ENCODE results near the gene RCSD1.
A peak's percentile ranks its signal among the peaks of the same experiment; 100 is the strongest.

Gene RCSD1

DNA sequence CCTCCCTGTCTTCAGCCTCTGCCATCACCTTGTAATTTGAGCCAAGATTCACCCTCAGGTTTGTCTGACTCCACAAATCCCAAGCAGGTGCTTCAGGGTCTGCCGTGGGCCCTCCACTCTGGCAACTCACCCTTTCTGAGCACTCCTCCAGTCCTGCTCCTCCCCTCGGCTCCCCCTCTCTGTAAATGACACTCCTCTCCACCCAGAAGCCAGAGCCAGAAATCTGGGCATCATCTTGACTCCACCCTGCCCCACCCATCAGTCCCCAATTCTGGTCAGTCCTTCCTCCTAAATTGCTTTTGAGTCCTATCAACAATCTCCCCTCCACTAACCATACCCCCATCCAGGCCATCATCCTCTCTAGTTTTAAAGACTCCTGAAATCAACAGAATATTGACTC is 40.5 kb downstream of the RCSD1 start:
- DNase-seq: no peak

DNA sequence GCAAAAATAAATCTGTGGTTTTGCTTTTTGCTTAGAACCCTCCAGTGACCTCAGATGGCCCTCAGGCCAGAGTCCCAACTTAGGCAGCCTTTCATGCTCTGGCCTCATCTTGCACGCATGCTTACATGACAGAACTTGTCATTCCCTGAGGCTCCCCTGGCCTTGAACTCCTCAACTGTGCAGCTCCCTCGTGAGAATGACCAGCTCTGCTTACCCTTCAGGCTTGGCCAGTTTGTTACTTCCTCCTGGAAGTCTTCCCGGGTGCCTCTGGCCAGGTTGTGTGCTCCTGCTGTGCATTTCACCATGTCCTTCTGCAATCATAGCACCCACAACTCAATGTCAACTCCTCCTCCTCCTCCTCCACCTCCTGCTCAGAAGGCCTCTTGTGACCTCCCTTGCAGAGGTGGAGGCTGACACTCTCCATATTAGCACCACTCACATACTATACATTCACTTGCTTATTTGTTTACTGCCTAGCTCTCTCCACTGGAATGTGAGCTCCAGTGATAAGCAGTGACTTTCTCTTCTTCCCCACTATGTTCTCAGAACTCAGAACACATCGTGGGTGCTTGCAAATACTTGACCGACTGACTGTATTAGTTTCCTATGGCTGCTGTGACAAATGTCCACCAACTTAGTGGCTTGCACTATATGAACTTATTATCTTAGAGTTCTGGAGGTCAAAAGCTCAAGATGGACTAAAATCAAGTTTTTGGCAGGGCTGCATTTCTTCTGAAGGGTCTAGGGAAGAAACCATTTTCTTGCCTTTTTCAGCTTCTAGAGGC is 41.9 kb downstream of the RCSD1 start:
- DNase-seq: no peak

DNA sequence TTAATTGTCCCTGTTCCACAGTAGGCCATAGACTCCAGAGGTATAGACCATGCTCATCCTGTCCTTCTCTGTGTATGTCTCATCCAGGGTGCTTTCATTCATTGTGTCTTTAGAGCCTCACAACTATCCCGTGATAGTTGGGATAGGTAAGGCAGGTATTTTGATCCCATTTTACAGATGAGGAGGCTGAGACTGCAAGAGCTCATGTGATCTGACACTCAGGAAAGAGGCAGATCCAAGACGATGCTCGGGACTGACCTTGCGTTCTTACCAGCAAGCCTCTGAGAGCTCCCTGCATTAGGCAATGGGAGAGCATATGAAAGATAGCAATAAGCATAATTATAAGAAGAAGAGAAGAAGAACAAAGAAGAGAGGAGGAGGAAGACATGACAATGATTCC is 42.8 kb downstream of the RCSD1 start:
- DNase-seq: no peak

DNA sequence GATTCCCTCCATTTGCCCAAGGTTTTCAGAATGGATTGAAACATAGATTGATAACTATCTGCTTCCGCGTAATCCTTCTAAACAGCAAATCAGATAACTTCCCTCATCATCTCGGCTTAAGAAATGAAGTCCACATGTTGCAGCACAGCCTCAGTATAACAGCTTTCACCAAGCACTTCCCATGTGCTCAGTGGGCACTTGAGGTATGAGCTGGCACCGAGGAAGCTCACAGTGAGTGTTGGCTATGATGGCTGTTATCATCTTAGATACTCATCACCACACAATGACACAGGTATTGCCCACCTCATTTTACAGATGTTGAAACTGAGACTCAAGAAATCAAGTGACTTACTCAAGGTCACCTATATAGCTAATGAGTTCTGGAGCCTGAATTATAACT is 43.2 kb downstream of the RCSD1 start:
- no peak for DNase-seq

DNA sequence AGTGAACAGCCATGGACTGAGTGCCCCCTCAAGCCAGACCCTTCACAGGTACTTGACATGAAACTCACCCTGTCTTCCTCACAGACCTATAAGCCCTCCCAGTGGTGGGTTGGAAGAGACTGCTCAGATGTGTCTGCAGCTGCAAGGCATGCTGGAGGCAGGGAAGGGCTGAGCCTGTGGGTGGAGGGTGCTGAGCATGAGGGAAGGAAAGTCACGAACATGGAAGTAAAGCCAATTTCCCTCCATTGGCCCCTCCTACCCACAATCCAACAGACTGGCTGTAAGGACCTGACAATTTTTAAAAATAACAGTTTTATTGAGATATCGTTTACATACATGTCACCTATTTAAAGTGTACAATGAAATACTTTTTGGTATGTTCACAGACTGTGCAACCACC is 44.1 kb downstream of the RCSD1 start:
- no peak for DNase-seq

DNA sequence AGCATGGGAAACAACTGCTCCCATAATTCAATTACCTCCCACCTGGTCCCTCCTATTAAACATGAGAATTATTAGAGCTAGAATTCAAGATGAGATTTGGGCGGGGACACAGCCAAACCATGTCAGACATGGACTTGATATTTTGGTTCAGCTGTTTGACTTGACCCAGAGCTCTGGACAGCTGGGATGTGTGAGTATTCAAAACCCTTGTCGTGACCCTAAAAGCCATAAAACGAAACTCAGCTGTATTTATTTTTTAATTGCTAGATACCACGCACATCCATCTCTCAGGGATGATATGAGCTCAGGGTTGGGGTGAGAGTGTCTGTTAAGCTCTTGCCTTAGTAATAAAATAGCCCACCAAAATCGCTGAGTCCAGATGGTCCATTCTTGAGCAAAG is 45.4 kb downstream of the RCSD1 start:
- DNase-seq: no peak

DNA sequence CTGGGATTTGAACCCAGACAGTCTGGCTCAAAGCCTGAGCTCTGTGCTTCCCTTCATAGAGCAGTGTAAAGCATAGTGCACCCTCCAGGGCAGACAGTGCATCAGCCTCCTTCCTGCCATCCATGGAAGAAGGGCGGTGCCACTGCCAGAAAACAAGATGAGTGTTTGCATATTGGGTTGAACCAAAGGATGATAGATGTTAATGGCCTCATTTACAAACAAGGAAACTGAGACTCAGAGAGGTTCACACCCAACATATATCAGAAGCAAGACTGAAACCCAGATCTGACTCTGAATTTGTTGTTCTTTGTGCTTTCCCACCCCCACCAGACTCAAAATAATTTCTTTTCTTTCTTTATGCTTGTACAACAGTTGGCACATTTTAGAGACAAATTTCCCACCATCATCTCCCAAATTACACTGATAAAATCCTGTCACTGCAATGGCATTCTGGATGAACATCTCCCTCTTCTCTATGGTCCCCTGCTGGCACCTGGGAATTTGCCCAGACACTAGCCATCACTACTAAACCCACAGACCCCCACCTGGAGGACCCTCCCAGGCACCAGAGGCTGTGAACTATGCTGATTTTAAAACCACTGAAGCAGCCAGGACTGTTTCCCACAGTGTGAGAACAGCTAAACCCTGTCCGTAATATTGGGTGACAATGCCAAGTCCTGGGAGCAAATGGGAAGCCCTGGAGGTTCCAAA is 46.3 kb downstream of the RCSD1 start:
- no peak for DNase-seq

DNA sequence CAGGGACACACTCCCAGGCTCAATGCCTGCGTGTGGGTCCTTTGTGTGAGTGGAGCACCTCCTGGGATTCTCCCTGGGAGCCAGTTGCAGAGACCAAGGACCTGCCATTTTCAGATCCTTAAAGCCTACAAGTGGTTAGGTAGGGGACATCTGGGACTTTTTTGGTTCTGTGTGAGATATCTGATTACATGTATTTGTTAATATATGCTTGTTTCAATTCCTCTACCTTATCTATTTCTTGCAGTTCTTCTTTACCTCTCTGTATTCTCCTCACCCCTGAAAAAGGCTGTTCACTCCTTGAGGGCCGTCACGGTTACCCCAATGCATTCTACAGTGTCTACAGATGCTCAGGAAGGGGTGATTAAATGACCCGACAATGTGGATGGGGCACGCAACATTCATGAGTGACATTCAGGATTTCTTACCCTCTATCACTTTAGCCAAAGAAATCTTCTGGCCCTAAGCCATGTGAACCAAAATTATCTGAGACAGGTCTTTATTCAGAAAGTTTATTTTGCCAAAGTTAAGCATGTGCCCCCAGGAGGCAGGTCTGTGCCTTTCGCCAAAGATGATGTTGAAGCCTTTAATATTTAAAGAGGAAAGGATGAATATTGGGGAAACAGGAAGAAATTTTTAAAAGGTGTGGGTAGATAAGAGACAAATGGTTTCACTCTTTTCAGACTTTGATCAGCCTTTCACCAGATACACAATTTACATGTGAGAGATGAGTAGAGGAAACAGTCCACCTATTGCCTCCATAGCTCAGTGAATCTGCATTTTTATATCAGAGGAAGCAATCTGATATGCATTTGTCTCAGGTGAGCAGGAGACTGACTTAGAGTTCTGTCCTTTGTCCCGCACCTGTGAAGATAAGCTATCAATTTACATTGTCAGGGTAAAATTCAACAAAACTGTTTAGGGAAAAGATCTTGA is 47.1 kb downstream of the RCSD1 start:
- no peak for DNase-seq

DNA sequence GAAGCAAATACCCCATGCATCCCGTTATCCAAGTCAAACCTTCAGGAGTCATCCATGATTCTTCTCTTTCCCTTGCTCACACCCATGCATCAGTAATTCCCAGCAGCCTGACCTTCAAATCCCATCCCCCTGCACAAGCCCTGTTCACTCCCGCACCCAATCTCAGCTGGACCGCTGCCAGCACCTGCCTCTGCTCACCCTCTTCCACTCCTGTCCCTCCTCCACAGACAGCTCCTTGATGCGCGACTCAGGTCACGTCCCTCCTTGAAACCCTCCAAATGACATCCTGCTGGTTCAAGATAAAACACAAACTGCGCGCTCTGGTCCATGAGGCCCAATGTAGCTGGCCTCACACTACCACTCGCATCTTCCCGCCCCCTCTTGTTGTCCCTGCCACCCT is 48.4 kb downstream of the RCSD1 start:
- no peak for DNase-seq

DNA sequence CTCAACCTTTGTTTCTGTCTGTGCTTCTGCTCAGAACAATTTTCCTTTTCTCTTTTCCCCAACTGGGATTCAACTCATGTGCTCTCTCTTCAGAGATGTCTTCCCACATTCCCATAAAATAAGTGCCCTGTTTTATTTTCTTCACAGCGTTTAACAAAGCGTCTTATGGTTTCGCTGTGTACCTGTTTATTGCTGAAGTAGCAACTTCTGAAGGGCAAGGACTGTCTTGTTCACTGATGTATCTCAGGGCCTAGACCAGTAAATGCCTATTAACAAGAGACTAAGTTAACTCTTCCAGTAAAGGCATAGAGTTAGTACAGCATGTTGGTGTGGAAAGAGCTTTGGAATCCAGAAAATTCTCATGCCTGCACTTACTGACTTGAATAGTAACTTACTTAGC is 48.8 kb downstream of the RCSD1 start:
- DNase-seq: no peak

DNA sequence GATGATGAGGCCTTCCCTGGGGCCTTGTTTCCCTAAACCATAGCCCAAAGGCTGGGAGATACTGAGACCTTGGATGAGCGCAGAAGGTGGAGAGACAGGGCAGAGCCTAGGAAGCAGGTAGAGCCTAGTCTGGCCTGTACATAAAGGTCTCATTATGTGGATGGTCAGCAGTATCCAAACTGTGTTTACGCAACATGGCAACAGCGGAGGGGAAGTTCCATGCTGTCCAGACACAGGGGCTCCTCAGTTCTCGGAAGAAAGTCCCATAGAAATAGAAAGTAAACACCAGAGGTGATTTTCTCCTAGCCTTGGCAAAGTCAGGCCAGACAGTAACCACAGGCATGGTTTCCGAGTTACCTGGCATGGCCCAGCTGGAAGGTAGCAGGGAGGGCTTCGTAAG is 49.7 kb downstream of the RCSD1 start:
- no peak for DNase-seq

DNA sequence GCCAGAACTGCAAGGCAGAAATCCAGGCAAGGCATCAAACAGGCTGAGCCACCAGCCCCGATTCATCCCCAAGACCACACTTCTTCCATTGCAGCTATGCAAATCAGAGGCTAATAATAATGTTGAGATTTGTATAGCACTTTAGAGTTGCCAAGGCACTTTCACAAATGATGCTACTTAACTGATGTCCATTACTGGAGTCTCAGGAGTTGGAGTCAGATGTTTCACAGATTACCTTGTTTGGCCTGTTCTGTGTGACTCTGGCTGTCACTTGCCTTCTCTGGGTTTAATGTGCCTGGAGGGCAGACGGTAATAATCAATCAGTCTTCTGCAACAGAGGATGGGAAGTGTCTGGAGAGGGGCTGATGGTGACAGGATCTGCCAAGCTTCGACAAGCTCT is 51.0 kb downstream of the RCSD1 start:
- DNase-seq: no peak

DNA sequence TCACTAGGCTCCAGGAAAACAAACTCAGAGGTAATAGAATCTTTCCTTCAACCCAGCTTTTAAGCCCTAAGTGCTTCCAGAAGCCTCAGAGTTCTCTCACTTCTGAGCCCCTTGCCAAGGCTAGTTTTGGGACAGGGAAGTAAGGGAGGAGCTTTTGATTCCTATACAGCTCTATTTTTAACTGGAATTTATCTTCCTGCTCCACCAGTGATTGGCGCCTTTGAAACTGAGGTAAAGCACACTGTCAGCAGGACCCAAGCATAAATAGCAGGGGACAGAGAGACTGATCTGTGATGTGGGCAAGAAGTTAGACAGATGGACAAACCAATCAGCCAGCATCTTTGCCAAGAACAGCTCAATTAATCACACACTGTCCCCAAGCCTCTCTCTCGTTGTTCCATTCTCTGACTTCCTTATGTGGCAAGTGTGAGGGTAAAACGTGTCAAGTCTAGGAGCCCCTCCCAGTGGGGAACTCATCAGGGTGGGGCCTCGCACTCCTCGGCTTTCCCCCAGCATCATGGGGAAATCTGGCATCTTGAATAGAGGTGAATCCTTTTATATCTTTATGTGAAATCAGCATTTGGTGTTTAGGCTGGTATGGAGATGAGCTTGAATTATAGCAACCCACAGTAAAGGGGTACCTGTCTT is 51.5 kb downstream of the RCSD1 start:
- DNase-seq: no peak

DNA sequence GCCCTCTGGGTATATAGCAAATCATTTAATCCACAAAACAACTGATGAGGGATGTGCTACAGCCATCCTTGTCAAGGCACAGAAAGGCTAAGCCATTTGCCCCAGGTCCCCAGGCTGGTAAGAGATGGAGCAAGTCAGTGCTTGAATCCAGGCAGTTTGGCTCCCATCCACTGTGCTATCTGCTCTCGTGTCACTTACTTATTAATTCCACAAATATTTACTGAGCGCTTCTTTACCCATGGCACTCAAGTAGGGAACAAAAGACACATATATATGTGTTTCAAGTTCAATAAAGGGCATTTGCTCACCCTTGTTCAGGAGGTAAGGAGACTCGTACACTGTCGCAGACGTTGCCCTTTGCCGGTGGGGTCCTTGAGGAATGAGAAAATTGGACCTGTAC is 53.2 kb downstream of the RCSD1 start:
- DNase-seq: no peak

DNA sequence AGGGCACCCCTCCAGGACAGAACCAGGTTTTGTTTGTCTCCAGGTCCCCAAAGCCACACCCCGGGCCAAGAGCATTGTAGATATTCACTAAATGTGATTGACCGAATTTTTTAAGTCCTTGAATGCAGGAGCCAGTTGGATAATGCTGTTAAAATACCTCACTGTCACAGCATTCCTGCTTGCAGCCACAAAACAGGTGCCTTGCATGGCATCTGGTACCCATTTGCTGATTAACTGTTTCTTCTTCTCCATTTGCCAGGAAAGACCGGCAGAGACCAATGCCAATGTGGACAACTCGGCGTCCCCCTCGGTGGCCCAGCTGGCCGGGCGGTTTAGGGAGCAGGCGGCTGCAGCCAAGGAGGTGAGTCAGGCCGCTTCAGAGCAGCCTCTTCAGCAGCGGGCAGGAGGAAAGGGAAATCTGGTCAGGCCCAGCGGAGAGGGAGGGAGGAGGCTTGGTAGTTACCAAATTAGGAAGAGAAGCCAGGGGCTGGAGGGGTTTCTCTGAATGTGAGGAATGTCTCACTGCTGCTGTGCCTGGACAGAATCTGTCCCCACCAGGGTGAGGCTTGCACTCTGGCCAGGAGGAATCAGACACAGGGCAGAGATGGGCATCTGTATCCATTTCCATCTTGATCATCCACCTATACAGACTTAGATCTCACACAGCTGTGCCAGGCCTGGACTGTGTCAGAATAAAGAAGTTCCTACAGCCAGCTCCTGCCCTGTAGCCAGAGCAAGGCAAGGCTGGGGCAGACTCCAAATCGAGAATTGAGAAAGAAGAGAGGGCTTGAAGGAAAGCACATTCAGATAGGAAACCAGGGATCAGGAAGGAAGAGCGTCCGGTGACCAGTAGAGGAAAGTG is 53.8 kb downstream of the RCSD1 start:
- DNase-seq: no peak

DNA sequence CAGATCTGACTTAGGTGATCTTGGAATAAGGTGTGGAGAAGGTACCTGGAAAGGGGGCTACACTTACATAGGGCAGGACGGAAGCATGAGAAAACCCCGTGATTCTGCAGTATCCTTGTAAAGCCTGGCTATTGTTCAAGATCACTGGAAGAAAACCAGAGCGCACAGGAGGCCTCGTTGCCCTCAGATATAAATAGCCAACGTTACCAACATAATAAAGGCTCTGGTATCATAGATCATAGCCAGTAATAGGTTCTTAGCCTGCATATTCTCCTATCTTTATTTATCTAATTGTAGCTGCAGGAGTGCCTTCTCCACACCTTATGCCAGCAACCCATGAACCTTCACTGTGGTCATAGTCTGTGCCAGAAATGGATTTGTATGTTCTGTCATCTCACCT is 55.8 kb downstream of the RCSD1 start:
- DNase-seq: no peak

DNA sequence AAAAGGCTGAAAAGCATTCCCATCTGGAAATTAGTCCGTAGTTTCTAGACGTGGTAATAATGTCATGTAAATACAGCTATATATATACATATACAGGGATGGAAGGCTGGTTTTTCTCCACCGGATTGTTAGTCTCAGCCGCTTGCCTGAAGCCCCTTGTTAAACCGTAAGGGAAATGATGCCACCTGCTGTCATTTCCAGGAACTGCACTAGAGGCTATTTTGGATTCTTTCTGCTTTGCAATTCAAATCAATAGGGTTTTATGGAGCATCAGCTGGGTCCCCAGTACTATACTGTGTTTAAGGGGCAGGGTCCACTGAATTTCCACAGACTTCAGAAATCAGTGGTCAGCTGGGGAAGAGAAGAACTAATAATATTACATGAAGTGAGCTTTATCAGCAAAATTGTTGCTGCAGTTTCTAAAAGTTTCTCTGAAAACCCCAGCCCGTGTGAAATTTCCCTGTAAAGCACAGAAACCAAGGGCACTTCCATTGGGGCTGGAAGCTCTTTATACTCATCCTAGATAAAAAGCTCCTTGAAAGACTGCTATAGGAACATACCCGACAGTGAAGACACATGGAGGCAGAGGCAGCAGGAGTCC is 58.0 kb downstream of the RCSD1 start:
- peak; percentile 95 for DNase-seq

DNA sequence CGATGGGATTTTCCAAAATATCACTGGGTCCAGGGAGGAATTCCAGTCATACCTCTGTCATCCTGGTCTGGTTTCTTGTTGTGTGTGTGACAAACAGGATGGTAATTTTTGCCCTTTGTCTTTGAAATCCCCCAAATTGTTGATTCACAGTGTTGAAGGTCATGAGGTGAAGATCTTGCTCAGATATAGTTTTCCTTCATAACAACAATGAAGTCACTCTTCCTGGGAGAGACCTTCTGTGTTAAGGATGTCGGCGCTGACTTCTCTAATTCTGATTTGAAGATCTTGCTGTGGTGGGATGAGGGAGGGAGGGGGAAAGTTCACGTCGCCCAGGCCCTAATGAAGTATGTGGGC is 59.5 kb downstream of the RCSD1 start:
- no peak for DNase-seq

DNA sequence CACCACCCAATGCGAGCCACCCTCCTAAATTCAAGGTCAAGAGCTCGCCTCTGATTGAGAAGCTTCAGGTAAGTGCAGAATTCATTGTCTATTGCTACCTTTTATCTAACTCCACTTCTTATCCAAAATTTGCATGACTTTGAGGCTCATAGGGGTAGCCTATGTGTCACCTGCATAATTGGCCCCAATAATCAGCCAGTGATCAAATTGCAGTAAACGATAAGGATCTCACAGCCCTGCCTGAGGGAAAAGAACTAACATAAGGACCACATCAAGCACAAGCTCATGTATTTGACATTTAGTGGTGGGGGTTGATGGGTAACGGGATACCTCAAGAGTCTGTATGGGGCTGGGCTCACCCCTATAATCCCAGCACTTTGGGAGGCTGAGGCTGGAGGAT is 60.0 kb downstream of the RCSD1 start:
- DNase-seq: no peak

DNA sequence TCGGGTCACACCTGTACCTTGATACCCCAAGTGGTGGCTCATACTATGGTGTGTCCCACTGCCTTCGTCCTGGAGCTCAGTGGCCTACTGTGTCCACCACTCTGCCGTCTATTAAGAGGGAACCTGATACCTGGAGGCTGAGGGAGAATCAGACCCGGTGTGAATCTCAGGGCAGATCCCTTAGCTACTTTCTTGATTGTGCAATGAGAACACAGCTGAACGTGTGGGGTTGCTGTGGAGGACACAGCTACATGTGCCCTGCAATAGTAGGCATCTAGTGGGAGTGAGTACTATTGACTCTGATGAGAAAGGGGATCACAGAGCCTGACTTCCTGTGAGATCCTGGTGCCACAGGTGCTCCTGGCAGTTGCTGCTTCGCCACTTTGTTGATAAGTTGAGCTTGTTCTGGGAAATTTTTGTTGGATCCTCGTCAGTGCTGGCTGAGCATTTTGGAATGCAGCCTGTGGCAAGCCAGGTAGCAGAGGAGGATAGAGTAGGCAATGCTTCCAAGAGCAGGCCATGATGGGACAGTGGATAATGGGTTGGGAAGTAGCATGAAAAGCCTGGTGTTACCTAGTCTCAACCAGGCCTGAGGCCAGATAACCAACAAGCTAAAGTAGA is 63.5 kb downstream of the RCSD1 start:
- no peak for DNase-seq

DNA sequence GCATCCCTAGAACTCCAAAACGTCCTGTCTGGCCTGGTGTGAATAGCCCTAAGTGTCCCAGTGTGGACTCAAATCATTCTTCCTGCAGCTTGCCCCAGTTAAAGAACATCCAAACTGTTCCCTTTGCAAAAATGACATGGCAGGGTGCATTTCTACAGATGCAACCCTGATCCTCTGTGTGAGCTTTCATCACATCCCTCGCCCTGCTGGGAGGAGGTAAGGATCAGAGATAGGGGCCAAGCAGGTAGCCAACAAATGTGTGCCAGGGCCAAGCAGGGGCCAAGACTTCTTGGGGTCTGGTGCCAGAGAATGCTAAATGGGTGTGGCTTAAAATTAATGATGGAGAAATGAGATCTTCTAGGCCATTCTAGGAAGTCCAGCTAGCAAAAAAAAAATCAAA is 64.7 kb downstream of the RCSD1 start:
- no peak for DNase-seq

Data from NCI-H1694 (cell line).